Measurements from ENCODE around the gene STARD13. TPM values are rescaled to one million over a fixed set of nuclear protein-coding genes. Genes with fewer than 3 reads are reported as not detected.

The STARD13 gene
- total RNA-seq, 1 experiment from 2014 or later: 9.1 TPM

GRCh38 chr13:33125821-33126570 lies 159.6 kb downstream of the STARD13 start:
- BruUV-seq (replicated peaks): no TSS peak
- TF ChIP-seq, protein P1, sequence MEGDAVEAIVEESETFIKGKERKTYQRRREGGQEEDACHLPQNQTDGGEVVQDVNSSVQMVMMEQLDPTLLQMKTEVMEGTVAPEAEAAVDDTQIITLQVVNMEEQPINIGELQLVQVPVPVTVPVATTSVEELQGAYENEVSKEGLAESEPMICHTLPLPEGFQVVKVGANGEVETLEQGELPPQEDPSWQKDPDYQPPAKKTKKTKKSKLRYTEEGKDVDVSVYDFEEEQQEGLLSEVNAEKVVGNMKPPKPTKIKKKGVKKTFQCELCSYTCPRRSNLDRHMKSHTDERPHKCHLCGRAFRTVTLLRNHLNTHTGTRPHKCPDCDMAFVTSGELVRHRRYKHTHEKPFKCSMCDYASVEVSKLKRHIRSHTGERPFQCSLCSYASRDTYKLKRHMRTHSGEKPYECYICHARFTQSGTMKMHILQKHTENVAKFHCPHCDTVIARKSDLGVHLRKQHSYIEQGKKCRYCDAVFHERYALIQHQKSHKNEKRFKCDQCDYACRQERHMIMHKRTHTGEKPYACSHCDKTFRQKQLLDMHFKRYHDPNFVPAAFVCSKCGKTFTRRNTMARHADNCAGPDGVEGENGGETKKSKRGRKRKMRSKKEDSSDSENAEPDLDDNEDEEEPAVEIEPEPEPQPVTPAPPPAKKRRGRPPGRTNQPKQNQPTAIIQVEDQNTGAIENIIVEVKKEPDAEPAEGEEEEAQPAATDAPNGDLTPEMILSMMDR (IDR thresholded peaks at IDR 0.05; ENCODE audit: insufficient read depth in 1 of 2, low read depth in 1 of 2, low read length in 1 of 2, severe bottlenecking in 1 of 2, unreplicated experiment in 1 of 2): no peak

DNA sequence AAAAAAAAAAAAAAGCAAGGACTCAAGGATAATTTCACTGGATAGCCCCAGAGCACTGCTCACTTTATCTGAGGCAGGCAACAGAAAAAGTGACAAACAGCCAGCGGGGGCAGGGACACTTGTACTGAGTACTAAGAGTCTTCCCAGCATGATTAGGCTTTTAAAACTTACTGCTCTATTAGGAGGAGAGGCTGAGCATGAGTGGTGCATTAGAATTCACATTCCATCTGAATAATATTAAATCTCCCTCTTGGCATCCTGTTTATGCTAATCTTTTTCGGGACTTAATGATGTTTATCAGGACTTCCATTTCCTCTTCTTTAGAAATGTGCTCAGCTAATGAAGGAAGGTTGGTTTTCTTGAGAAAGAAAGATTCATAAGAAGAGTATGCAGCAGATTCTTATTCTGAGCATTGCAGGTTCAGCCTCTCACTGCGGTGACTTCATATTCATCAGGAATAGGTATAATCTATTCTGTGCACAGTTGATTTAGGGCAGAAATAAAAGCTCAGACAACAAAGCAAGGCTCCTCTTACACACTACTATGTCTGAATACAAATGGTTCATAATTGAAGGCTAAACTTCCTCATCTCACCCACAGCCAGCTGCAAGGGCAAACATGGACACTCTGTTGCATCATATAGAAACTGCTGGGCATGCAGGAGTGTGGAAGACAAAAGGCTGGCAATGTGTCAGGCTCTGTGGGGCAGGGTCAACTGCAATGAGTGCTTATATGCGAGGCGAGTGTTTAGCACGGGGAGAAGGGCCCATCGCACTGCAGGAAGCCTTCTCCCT lies 162.3 kb downstream of the STARD13 start:
- DNase-seq: no peak
- H3K4me3 ChIP-seq (ENCODE audit: low read depth, low read length): no peak overlapping the region
- Mint-ChIP-seq H3K4me1 (ENCODE audit: low read depth, unreplicated experiment) (peaks cover 59% of the 10 kb centered on the region), H3K4me3 (ENCODE audit: unreplicated experiment) (no peak overlapping the region), H3K27ac (ENCODE audit: unreplicated experiment) (peak overlapping the region; percentile 82), H3K27me3 (ENCODE audit: insufficient read depth, unreplicated experiment) (no peaks in the 10 kb centered on the region), H3K9me3 (ENCODE audit: unreplicated experiment) (no peaks in the 10 kb centered on the region), H3K36me3 (ENCODE audit: insufficient read depth, unreplicated experiment) (peaks cover 13% of the 10 kb centered on the region)
- ChIA-PET POLR2A (no interaction called here), CTCF (no interaction called here)
- peaks cover 61% of the 10 kb centered on the region for H3K4me1 ChIP-seq
- no peaks in the 10 kb centered on the region for H3K36me3 ChIP-seq (ENCODE audit: control insufficient read depth, insufficient read depth, low read length)
- TF ChIP-seq, protein P1 (IDR thresholded peaks at IDR 0.05; ENCODE audit: insufficient read depth in 1 of 2, low read depth in 1 of 2, low read length in 1 of 2, severe bottlenecking in 1 of 2, unreplicated experiment in 1 of 2): no peak
- intact Hi-C loops (cut with micrococcal nuclease; ENCODE audit: unreplicated experiment): no loop called here
- BruUV-seq (replicated peaks): no TSS peak
- H3K9me3 ChIP-seq: no peaks in the 10 kb centered on the region
- no peaks in the 10 kb centered on the region for H3K27me3 ChIP-seq (replicated peaks; ENCODE audit: control insufficient read depth, insufficient read depth, low read length)

More at GRCh38 chr13:33125821-33126570, 159.6 kb downstream of the STARD13 start:
- Histone ChIP-seq H3K9me3 (no peaks in the 10 kb centered on the region), H3K27me3 (replicated peaks; ENCODE audit: control insufficient read depth, insufficient read depth, low read length) (no peaks in the 10 kb centered on the region), H3K4me1 (peaks cover 41% of the 10 kb centered on the region), H3K4me3 (ENCODE audit: low read depth, low read length) (no peak overlapping the region), H3K36me3 (ENCODE audit: control insufficient read depth, insufficient read depth, low read length) (no peaks in the 10 kb centered on the region)
- POLR2A ChIA-PET: interaction anchor here (0.5 to 1.4 kb wide), 3 partner anchors 15 to 693 kb away, joined by 3 to 6 read pairs (median 4); no protein-coding TSS in a partner anchor
- Mint-ChIP-seq H3K36me3 (ENCODE audit: insufficient read depth, unreplicated experiment) (peaks cover 12% of the 10 kb centered on the region), H3K4me3 (ENCODE audit: unreplicated experiment) (peak overlapping the region; percentile 54), H3K4me1 (ENCODE audit: low read depth, unreplicated experiment) (peaks cover 37% of the 10 kb centered on the region), H3K9me3 (ENCODE audit: unreplicated experiment) (no peaks in the 10 kb centered on the region), H3K27me3 (ENCODE audit: insufficient read depth, unreplicated experiment) (no peaks in the 10 kb centered on the region), H3K27ac (ENCODE audit: unreplicated experiment) (peak overlapping the region; percentile 88)
- intact Hi-C loops (cut with micrococcal nuclease; ENCODE audit: unreplicated experiment): loop anchor here (1.0 to 5.0 kb wide), 5 partner anchors 27 to 416 kb away; no protein-coding TSS in a partner anchor
- peak; percentile 85 to 91 for DNase-seq
- CTCF ChIA-PET: no interaction called here

GRCh38 chr13:33119856-33120543 lies 165.6 kb downstream of the STARD13 start:
- intact Hi-C loops (cut with micrococcal nuclease; ENCODE audit: unreplicated experiment): no loop called here
- Histone ChIP-seq H3K27me3 (replicated peaks; ENCODE audit: control insufficient read depth, insufficient read depth, low read length) (no peaks in the 10 kb centered on the region), H3K36me3 (ENCODE audit: control insufficient read depth, insufficient read depth, low read length) (0 out of 2 replicates have a peak, but pooled peaks cover 2% of the 10 kb centered on the region), H3K4me1 (peaks cover 66% of the 10 kb centered on the region), H3K9me3 (no peaks in the 10 kb centered on the region), H3K4me3 (ENCODE audit: low read depth, low read length) (no peak overlapping the region)
- TF ChIP-seq, protein P1 (IDR thresholded peaks at IDR 0.05; ENCODE audit: insufficient read depth in 1 of 2, low read depth in 1 of 2, low read length in 1 of 2, severe bottlenecking in 1 of 2, unreplicated experiment in 1 of 2): no peak
- DNase-seq: no peak
- ChIA-PET CTCF (no interaction called here), POLR2A (no interaction called here)
- Mint-ChIP-seq H3K27ac (ENCODE audit: unreplicated experiment) (peak overlapping the region; percentile 65), H3K27me3 (ENCODE audit: insufficient read depth, unreplicated experiment) (no peaks in the 10 kb centered on the region), H3K4me1 (ENCODE audit: low read depth, unreplicated experiment) (peaks cover 54% of the 10 kb centered on the region), H3K4me3 (ENCODE audit: unreplicated experiment) (no peak overlapping the region), H3K36me3 (ENCODE audit: insufficient read depth, unreplicated experiment) (peaks cover 17% of the 10 kb centered on the region), H3K9me3 (ENCODE audit: unreplicated experiment) (peaks cover 6% of the 10 kb centered on the region)
- no TSS peak for BruUV-seq (replicated peaks)

Data from Caco-2 (cell line).